Muscle layer of colon (tissue), 2 donors: ENCODE results near the gene HDAC8.
"Not testable (repeated sequence)": the region's sequence is repeated elsewhere in the genome, so short reads cannot be mapped to it uniquely, and the experiment has no call there.

Source experiments
- H3K27ac ChIP-seq: one replicate; pipeline ENCODE4 v1.7.0; 2013; ENCODE audit warnings: low read depth, mild to moderate bottlenecking, low read length, moderate library complexity
- H3K27me3 ChIP-seq, 2 donors: one replicate each; pipeline ENCODE4 v1.7.0; 2013; ENCODE audit warnings: low read length in 2 of 2, mild to moderate bottlenecking in 2 of 2; ENCODE audit not compliant: insufficient read depth in 2 of 2, control insufficient read depth in 1 of 2
- H3K36me3 ChIP-seq: one replicate; pipeline ENCODE4 v1.7.0; 2013; ENCODE audit warnings: mild to moderate bottlenecking, low read length; ENCODE audit not compliant: insufficient read depth
- H3K4me1 ChIP-seq: one replicate; pipeline ENCODE4 v1.7.0; 2013; ENCODE audit warnings: mild to moderate bottlenecking, low read length; ENCODE audit not compliant: insufficient read depth
- H3K4me3 ChIP-seq, 2 donors: one replicate each; pipeline ENCODE4 v1.7.0; 2013; ENCODE audit warnings: low read length in 2 of 2, low read depth in 1 of 2, mild to moderate bottlenecking in 1 of 2, moderate library complexity in 1 of 2
- H3K9ac ChIP-seq: one replicate; pipeline ENCODE4 v1.7.0; 2013; ENCODE audit warnings: low read length
- H3K9me3 ChIP-seq: one replicate; pipeline ENCODE4 v1.7.0; 2013; ENCODE audit warnings: mild to moderate bottlenecking, low read length
- donor health status: abdominal sarcoma.
- donor health status: Adenocarcinoma of cecum.

Gene HDAC8

DNA sequence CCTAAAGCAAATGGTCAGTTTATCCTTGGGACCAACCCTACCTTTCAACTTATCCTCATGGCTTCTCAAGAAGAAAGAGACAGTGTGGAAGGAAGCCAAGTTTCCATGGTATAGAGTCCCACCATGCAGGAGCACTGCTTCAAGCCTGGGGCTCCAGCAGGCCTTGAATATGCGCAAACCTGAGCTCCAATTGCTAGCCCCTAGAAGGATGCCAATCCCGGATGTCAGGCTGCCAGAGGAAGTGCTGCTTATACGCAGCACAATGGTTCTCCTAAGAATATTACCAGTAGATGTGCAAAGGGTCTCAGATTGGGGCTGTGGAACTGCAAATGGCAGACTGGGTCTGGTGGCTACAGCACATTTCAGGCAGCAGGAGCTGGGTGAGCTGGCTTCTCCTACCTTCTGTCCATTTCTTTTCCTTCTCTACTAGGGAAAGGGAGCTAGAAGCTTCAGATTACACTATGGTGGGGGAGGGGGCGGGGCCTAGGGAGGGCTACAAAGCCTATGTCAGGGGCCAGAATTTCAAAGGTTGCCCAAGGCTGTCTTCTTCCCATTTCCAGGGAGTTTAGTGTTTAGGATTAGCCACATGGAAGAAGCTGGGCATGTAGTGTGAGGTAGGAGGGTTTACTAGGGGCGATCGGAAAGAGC is 226.2 kb downstream of the HDAC8 start:
- H3K27me3 ChIP-seq = no peaks in the 10 kb centered on the region
- no peak overlapping the region for H3K9ac ChIP-seq
- H3K36me3 ChIP-seq = no peaks in the 10 kb centered on the region
- no peak overlapping the region for H3K27ac ChIP-seq
- H3K4me1 ChIP-seq = no peaks in the 10 kb centered on the region
- no peaks in the 10 kb centered on the region for H3K9me3 ChIP-seq
- no peak overlapping the region for H3K4me3 ChIP-seq

DNA sequence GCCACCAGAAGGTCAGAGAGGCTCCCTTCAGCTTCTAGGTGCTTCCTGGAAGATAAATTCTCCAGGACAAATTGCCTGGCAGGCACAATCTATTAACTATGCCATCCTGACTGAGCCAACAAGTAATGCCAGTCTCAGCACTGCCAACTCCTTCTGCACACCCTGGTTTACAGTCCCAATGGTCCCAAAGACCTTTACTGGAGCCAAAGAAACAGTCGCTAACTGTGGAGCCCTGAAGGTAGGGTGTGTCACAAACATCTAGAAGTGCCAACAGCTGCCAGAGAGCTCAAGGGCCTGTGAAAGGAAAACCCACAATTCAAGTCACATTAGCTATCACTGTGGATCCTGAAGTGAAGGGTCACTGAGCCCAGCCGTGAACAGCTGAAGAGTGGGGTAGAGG is 232.0 kb downstream of the HDAC8 start:
- no peaks in the 10 kb centered on the region for H3K4me1 ChIP-seq
- no peak overlapping the region for H3K9ac ChIP-seq
- H3K4me3 ChIP-seq = no peak overlapping the region
- no peaks in the 10 kb centered on the region for H3K36me3 ChIP-seq
- H3K27ac ChIP-seq = no peak overlapping the region
- no peaks in the 10 kb centered on the region for H3K9me3 ChIP-seq
- no peaks in the 10 kb centered on the region for H3K27me3 ChIP-seq

DNA sequence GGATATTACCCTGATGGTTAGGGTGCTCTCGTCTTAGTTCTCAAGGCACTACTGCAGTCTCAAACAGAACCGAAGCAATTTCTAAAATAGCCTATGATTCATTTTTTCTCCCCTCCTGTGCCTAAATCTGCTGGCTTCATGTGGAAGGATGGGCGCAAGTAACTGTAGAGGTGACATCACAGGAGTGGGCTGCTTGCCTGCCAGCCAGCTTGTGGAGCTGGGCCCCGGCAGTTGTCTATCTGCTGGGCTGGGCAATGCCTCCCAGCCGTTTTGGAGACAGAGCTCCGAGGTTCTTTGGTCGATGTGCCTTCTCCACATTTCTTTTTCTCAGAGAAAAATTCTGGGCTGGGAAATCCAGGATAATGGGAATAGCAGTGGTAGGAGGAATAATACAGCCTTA is 232.6 kb downstream of the HDAC8 start:
- H3K36me3 ChIP-seq = no peaks in the 10 kb centered on the region
- no peaks in the 10 kb centered on the region for H3K9me3 ChIP-seq
- H3K9ac ChIP-seq = no peak overlapping the region
- H3K4me1 ChIP-seq = no peaks in the 10 kb centered on the region
- no peaks in the 10 kb centered on the region for H3K27me3 ChIP-seq
- no peak overlapping the region for H3K27ac ChIP-seq
- H3K4me3 ChIP-seq = no peak overlapping the region

DNA sequence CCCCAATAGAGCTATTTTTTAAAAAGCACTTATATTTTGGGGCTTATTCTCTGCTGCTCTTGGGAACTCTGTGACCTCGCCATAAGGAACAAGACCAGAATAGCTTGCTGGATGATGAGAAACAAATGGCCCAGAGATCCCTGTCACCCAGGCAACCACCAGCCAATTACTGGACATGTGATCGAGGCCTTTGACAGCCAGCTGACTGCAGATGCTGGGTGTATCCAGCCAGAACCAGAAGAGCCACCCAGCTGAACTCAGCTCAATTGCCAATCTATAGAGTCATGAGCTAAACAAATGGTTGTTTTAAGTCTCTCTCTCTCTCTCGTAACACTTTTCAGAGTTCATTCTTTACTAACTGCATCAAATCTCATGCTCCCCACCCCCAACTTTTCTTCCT is 242.5 kb downstream of the HDAC8 start:
- H3K36me3 ChIP-seq = no peaks in the 10 kb centered on the region
- no peak overlapping the region for H3K4me3 ChIP-seq
- H3K27me3 ChIP-seq = no peaks in the 10 kb centered on the region
- H3K9me3 ChIP-seq = no peaks in the 10 kb centered on the region
- no peak overlapping the region for H3K27ac ChIP-seq
- H3K9ac ChIP-seq = no peak overlapping the region
- no peaks in the 10 kb centered on the region for H3K4me1 ChIP-seq

DNA sequence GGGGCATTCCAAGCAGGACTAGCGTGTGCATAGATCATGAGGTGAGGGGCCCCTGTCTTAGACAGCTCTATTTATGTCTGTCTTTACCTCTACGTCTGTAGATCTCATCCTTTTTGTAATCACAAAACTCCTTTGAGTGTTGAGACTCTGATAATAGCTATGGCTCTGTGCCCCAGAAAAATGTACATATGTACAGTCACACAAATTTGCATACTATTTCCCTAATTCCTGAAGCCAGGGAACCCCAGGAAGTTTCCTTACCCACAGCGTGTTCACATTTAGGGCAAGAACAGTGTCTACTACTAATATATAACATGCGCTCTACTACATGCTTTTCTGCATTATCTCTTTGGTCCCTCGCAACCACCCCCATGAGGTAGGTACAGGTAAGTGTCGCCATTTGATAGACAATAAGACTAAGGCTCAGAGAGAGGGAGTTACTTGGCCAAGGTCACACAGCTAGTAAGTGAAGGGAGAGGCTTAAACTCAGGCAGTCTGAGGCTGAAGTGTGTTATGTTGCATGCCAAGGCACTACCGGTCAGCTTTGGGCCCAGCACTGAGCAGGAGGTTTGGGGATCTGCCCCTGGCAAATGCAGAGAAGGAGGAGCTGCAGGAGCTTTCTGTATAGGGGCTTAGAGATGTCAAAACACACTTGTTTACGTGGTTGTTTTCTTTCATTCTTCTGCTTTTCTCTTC is 245.9 kb downstream of the HDAC8 start:
- Histone ChIP-seq H3K4me1 (no peaks in the 10 kb centered on the region), H3K9ac (no peak overlapping the region), H3K9me3 (no peaks in the 10 kb centered on the region), H3K27me3 (no peaks in the 10 kb centered on the region), H3K36me3 (no peaks in the 10 kb centered on the region), H3K4me3 (no peak overlapping the region), H3K27ac (no peak overlapping the region)

DNA sequence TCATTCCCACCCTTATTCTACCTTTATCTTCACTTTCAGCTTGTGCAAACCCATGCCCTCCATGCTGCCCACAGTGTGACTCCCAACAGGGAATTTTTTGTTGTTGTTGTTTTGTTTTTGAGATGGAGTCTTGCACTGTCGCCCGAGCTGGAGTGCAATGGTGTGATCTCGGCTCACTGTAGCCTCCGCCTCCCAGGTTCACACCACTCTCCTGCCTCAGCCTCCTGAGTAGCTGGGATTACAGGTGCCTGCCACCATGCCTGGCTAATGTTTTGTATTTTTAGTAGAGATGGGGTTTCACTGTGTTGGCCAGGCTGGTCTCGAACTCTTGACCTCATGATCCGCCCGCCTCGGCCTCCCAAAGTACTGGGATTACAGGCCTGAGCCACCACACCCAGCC is 253.0 kb downstream of the HDAC8 start:
- H3K27ac ChIP-seq, H3K9me3 ChIP-seq, H3K9ac ChIP-seq, H3K36me3 ChIP-seq, H3K4me3 ChIP-seq, H3K27me3 ChIP-seq, H3K4me1 ChIP-seq: not testable (repeated sequence)

DNA sequence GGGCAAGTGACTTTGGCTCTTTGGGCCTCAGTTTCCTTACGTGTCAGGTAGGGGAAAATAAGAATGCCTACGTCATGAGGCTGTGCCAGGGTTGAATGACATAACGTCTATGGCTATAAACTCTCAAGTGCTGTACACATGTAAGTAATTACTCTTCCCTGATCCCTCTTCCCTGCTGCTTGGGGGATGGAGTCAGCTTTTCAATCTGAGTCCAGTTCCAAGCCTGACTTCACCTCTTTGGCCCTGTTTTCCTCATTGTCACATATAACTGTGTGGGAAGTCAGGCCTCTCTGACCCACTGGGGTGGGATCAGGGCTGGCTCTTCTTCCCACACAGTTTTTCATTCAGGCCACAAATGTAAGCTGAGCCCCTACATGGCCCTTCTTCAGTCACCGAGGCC is 255.5 kb downstream of the HDAC8 start:
- no peaks in the 10 kb centered on the region for H3K36me3 ChIP-seq
- no peak overlapping the region for H3K4me3 ChIP-seq
- no peak overlapping the region for H3K27ac ChIP-seq
- H3K4me1 ChIP-seq = peaks cover 12% of the 10 kb centered on the region
- no peaks in the 10 kb centered on the region for H3K9me3 ChIP-seq
- peaks cover 0 to 7% of the 10 kb centered on the region in 2 donors for H3K27me3 ChIP-seq
- no peak overlapping the region for H3K9ac ChIP-seq

DNA sequence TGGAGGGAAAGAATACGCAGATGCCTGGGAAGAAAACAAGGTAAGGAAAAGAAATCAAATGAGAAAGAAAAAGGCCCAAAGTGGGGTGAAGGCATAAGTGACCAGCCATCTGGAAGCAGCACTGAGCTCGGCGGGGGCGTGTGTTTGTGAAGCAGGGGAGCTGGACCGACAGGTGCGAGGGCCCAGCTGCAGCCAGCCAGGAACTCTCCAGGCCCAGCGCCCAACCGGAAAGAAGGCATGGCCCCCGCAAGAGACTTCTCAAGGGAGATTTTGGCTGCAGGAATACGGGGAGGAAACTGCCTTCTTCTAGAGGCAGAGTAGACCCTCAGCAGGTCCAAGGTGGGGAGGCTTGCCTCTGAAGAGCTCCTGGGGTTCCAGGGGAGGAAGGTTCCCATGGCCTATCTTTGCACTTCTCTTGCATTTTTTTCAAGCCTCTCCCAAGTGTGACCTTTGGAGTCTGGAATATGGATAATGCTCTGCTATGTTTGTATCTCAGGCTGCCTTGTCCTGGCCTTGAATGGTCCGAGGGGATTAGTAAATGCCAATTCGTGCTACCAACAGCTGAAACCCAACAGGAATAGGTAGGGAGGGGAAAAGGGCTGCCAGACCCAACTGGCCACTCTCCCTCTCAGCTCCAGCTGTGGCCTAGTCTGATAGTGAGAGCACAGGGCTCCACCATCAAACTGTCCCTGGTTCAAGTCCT is 256.1 kb downstream of the HDAC8 start:
- Histone ChIP-seq H3K27me3 (peaks cover 0 to 10% of the 10 kb centered on the region in 2 donors), H3K36me3 (no peaks in the 10 kb centered on the region), H3K9me3 (no peaks in the 10 kb centered on the region), H3K9ac (no peak overlapping the region), H3K4me1 (peaks cover 12% of the 10 kb centered on the region), H3K4me3 (no peak overlapping the region), H3K27ac (no peak overlapping the region)

DNA sequence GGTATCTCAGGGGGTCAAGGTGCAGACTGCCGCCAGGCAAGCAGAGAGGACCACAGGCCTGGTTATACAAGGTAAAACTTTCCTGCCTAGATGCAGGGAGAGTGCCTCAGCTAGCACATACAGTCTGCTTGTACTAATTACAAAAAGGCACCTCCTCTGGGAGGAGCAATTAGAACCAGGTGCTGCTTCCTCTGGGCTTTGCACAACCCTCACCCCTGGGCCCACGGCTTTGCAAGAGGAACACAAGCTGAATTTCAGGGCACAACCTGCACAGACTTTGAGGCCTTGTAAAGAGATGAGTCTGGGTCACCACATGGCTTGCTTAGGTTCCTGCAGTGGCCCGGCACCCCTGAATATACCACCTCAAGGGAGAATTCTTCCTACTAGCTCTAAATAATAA is 257.8 kb downstream of the HDAC8 start:
- Histone ChIP-seq H3K36me3 (no peaks in the 10 kb centered on the region), H3K27me3 (peaks cover 2 to 13% of the 10 kb centered on the region in 2 donors), H3K9me3 (no peaks in the 10 kb centered on the region), H3K9ac (no peak overlapping the region), H3K4me1 (peaks cover 12% of the 10 kb centered on the region), H3K4me3 (no peak overlapping the region), H3K27ac (no peak overlapping the region)

DNA sequence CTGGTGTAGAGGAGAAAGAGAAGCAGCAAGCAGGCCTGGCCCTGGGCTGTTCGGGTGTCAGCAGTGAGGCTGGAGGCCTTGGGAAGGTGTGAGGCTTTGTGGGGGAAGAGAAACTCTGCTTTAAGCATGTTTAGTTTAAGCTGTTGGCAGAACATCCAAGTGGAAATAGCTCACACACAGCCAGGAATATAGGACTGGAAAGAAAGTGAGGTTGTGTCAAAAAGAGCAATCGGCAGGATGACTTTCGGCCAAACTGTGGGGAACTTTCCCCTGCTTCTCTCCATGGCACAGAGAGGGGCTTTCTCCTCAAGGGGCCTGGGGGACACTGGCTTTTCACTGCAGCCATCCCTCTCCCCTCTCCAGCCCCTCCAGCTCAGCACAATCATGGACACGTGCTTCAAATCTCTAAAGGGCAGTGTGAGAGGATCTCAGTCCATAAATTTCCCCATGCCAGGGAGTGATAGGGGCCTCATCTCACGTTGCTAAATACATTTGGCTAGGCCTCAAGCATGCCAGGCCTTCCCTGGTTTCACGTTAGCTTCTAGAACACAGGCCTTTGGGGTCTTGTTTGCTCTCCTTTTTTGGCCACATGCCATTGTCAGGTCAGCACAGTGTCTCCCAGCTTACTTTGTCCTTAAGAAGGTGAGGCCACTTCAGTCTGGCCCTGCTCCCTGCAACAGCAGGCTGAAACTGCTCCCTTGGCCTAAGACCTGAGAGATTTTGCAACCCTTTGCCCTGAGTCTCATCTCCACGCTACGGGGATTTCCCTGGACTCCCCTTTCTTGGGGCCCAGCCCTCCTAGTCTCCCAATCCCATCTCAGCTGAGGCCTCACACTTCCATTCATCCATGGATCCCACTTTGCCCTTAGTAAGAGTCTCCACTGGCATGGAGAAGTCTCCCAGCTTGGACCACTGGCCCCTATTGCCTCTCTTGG is 258.7 kb downstream of the HDAC8 start:
- Histone ChIP-seq H3K4me3 (no peak overlapping the region), H3K9me3 (no peaks in the 10 kb centered on the region), H3K27me3 (peaks cover 12 to 22% of the 10 kb centered on the region in 2 donors), H3K27ac (no peak overlapping the region), H3K9ac (no peak overlapping the region), H3K36me3 (no peaks in the 10 kb centered on the region), H3K4me1 (peaks cover 12% of the 10 kb centered on the region)

DNA sequence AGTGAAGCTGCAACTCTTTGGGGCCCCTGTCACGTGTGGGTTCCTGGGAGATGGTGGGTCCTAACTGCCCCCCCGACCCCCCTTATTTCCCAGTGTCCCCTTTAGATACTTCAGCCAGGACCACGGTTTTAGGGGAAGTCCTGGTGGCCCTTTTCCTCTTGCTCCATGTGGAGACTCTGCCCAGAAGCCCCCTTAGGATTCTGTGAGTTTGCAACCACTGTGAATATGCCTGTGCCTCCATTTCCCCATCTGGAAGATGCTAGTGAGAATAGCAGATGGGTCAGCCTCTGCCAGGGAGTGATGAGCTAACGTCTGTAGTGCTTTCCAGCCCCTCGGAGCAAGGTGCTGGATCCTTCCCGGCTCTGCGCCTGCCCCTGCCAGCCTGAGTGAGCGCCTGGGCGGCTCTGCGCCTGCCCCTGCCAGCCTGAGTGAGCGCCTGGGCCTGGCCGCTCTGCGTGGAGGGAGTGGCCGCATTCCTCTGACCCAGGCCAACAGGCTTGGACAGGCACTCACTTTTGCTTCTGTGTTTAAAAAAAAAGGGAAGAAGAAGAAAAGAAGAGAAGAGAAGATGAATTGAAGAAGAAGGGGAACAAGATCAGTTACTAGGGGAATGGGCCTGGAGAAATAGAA is 260.2 kb downstream of the HDAC8 start:
- H3K27ac ChIP-seq = no peak overlapping the region
- H3K36me3 ChIP-seq = no peaks in the 10 kb centered on the region
- no peak overlapping the region for H3K4me3 ChIP-seq
- no peak overlapping the region for H3K9ac ChIP-seq
- H3K9me3 ChIP-seq = no peaks in the 10 kb centered on the region
- peaks cover 18 to 37% of the 10 kb centered on the region in 2 donors for H3K27me3 ChIP-seq
- H3K4me1 ChIP-seq = peaks cover 12% of the 10 kb centered on the region
